Mesodermal cell (in vitro differentiated cells): ENCODE measurements around the gene RAB7B.

ENCODE experiments used
- H3K27ac ChIP-seq: 2 replicates; pipeline ENCODE4 v1.7.0; 2013; ENCODE audit warnings: mild to moderate bottlenecking, low read depth, low read length, moderate library complexity; ENCODE audit not compliant: severe bottlenecking
- H3K36me3 ChIP-seq: 2 replicates; pipeline ENCODE4 v1.7.1; 2013; ENCODE audit warnings: mild to moderate bottlenecking, low read length, moderate library complexity; ENCODE audit not compliant: control insufficient read depth, insufficient read depth
- H3K4me1 ChIP-seq: one replicate; pipeline ENCODE4 v1.7.1; 2013; ENCODE audit warnings: mild to moderate bottlenecking, low read length; ENCODE audit not compliant: insufficient read depth, control insufficient read depth, poor library complexity, severe bottlenecking
- H3K4me3 ChIP-seq: 2 replicates; pipeline ENCODE4 v1.7.0; 2013; ENCODE audit warnings: low read length, control low read depth, mild to moderate bottlenecking; ENCODE audit not compliant: insufficient read depth, poor library complexity, severe bottlenecking; ENCODE audit errors: extremely low read depth
- H3K9me3 ChIP-seq: 2 replicates; pipeline ENCODE4 v1.7.1; 2013; ENCODE audit warnings: mild to moderate bottlenecking, low read length, moderate library complexity; ENCODE audit not compliant: control insufficient read depth
- WGBS, 2 experiments: methylation state at CpG; one replicate each; pipeline ENCODE4 v1.1.5; 2013; ENCODE audit warnings: missing lambda C conversion rate in 2 of 2; ENCODE audit not compliant: insufficient coverage in 2 of 2; 5-methylcytosine and 5-hydroxymethylcytosine counted together

RAB7B gene

GRCh38 chr1:206021626-206022365, 18.6 kb upstream of the RAB7B start:
- WGBS, 2 experiments = 90 to 100% methylated on average over 3 of the region's 4 CpGs

DNA sequence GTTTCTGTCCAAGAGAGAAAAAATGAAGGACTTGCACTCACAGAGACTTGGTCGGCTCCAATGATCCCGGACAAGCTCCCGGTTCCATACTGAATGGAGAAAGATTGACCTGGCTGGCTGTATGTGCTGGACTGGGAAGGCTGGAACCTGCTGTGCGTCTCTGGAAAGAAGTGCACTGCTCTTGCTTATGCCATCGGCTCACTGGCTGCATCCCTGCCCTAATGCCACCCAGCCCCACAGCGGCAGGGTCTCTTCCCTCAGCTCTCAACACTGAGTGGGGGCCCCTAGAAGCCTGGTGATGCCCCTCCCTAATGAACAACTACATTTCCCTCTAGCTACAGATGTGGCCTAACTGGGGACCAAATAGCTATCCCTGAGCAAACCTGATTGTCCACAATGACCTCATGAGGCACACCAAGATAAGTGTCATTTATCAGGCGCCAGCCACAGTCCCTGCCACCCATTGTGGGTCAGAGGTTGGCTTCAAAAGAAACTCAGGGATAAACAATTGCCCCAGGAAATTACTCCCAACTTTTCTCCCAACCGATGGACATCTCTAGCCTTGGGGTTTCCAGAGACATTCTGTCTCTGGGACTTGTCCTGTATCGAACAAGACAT, 17.9 kb upstream of the RAB7B start:
- no peaks in the 10 kb centered on the region for H3K9me3 ChIP-seq
- no peak overlapping the region for H3K27ac ChIP-seq
- H3K36me3 ChIP-seq = no peaks in the 10 kb centered on the region
- H3K4me1 ChIP-seq = peaks cover 5% of the 10 kb centered on the region
- 91 to 93% methylated on average over 8 to 9 of the region's 9 CpGs for WGBS, 2 experiments
- H3K4me3 ChIP-seq = no peak overlapping the region

More at GRCh38 chr1:206021626-206022365, 18.6 kb upstream of the RAB7B start:
- Histone ChIP-seq H3K9me3 (no peaks in the 10 kb centered on the region), H3K36me3 (no peaks in the 10 kb centered on the region), H3K4me1 (peaks cover 5% of the 10 kb centered on the region), H3K4me3 (no peak overlapping the region), H3K27ac (no peak overlapping the region)

DNA sequence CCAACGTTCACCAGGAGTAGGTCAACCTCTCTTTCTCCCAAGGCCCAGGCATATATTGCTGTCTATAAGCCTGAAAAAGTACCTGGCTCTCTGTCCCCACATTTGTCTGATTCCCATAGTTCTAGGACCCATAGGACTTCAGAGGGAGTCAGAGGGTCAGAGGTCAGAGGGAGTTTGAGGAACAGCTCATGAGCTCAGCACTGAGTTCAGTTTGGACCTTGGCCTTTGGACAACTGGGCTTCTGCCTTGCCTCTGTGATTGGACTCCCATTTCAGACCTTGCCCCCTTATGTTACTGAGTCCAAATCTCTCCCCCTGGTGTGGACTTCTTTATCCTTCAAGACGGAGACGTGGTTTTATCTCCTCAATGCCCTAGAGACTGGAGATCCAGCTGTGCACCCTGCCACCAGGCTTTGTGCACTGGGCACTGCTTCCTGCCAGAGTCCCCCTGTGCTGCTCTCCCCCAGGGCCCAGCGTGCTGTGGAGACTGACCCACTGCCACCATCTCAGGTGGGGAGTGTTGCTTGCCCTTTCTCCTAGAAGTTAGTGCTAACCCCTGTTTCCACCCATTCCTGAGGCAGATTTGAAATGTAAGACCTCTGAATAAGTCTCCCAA, 17.3 kb upstream of the RAB7B start:
- H3K4me1 ChIP-seq = peaks cover 5% of the 10 kb centered on the region
- H3K27ac ChIP-seq = no peak overlapping the region
- H3K4me3 ChIP-seq = no peak overlapping the region
- 89 to 90% methylated on average over 3 of the region's 4 CpGs for WGBS, 2 experiments
- no peaks in the 10 kb centered on the region for H3K9me3 ChIP-seq
- H3K36me3 ChIP-seq = no peaks in the 10 kb centered on the region

DNA sequence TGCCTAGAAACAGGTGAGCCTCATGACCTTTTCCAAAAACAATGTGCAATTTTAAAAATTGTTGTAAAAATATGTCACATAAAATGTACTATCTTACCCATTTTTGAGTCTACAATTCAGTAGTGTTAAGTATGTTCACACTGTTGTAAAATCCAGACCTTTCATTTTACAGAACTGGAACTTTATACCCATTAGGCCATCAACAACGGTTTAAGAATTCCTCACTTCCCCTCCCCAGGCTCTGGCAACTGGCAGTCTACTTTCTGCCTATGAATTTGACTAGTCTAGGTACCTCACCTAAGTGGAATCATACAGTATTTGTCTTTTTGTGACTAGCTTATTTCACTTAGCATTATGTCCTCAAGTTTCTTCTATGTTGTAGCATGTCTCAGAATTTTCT, 11.9 kb upstream of the RAB7B start:
- no peaks in the 10 kb centered on the region for H3K36me3 ChIP-seq
- H3K4me1 ChIP-seq = no peaks in the 10 kb centered on the region
- H3K27ac ChIP-seq = no peak overlapping the region
- H3K4me3 ChIP-seq = no peak overlapping the region
- WGBS, 2 experiments = 82 to 88% methylated on average over 1 of the region's 1 CpG
- no peaks in the 10 kb centered on the region for H3K9me3 ChIP-seq

DNA sequence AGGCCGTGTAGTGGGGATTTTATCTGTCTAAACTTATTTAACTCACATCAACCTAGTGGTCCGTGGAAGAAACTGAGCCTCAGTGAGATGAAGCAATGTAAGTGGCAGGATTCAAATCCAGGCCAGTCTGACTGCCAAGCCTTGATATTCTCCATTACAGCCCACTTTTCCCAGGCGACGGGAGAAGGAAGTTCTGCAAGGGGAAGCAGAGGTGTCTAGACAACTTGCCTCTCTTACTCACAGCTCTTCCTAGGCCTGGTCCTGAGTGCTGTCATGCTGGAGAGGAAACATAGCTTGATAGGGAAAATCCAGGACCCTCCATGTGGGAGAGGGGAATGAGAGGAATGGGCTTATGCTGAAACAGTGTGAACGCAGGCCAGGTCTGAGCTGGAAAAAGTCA, 11.4 kb upstream of the RAB7B start:
- Histone ChIP-seq H3K27ac (no peak overlapping the region), H3K36me3 (no peaks in the 10 kb centered on the region), H3K4me1 (no peaks in the 10 kb centered on the region), H3K4me3 (no peak overlapping the region), H3K9me3 (no peaks in the 10 kb centered on the region)
- WGBS, 2 experiments = 93 to 100% methylated on average over 1 to 3 of the region's 5 CpGs

DNA sequence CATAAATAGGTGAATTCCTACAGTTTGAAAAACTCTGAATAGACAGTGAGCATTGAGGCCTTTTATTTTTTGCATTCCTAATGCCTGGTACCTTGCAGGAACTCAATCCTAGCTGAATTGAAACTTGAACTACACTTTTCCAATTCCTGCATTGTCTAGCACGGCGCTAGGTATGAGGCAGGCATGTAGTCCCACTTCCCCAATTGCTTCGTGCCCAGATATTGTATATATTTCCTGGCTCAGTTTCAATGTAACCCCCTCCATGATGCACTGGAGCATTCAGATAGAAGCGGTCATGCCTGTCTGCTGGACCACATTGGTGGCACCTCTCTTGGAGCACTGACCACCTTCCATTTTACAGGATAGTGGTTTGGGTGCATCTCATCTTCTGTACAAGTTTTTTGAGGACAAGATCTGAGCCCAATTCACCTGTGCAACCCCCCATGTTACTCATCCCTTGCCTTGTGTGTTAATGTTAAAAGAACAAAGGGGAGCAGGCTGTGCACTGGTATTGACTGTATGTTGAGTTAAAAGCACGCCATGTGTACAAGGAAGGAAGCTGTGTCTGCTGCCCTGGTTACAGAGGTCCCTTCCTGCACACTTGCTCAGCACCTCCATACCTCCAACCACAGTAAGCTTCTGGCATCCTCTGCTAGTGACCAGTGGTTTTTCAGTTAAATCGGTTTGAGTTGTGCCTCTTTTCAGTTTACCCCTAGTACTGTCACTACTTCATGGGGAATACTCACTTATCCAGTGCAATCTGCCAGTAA, 10.0 kb upstream of the RAB7B start:
- Histone ChIP-seq H3K9me3 (no peaks in the 10 kb centered on the region), H3K36me3 (no peaks in the 10 kb centered on the region), H3K4me1 (no peaks in the 10 kb centered on the region), H3K4me3 (no peak overlapping the region), H3K27ac (no peak overlapping the region)
- WGBS, 2 experiments = 88 to 90% methylated on average over 4 to 5 of the region's 6 CpGs

- no peak overlapping the region for H3K27ac ChIP-seq
- H3K4me3 ChIP-seq = no peak overlapping the region
- no peaks in the 10 kb centered on the region for H3K4me1 ChIP-seq
- no peaks in the 10 kb centered on the region for H3K36me3 ChIP-seq
- WGBS, 2 experiments = 82 to 85% methylated on average over 11 to 16 of the region's 17 CpGs
- no peaks in the 10 kb centered on the region for H3K9me3 ChIP-seq
These were observed 9.1 kb upstream of the RAB7B start for GRCh38 chr1:206012086-206012859.

DNA sequence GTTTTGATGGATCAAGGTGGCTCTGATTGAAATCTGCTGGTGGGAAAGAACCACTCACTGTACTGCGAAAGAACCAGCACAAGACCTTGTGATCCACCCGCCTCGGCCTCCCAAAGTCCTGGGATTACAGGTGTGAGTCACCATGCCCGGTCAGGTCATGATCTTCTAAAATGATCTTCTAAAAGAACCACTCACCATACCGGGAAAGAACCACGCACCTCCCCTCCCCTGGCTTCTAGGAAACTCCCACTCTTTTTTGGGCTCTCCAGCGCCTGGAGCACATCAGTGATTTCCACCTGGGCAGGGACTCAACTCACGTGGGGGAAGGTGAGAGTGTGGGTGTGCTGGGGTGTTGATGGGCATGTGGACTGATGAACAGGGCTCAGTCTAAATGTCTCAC, 7.9 kb upstream of the RAB7B start:
- no peaks in the 10 kb centered on the region for H3K36me3 ChIP-seq
- no peaks in the 10 kb centered on the region for H3K9me3 ChIP-seq
- H3K27ac ChIP-seq = no peak overlapping the region
- no peak overlapping the region for H3K4me3 ChIP-seq
- 94 to 100% methylated on average over 5 to 7 of the region's 8 CpGs for WGBS, 2 experiments
- no peaks in the 10 kb centered on the region for H3K4me1 ChIP-seq

- Histone ChIP-seq H3K9me3 (no peaks in the 10 kb centered on the region), H3K4me3 (no peak overlapping the region), H3K36me3 (no peaks in the 10 kb centered on the region), H3K4me1 (no peaks in the 10 kb centered on the region), H3K27ac (no peak overlapping the region)
- 73 to 80% methylated on average over 5 of the region's 5 CpGs for WGBS, 2 experiments
These were observed 6.9 kb upstream of the RAB7B start for GRCh38 chr1:206010060-206010459.

DNA sequence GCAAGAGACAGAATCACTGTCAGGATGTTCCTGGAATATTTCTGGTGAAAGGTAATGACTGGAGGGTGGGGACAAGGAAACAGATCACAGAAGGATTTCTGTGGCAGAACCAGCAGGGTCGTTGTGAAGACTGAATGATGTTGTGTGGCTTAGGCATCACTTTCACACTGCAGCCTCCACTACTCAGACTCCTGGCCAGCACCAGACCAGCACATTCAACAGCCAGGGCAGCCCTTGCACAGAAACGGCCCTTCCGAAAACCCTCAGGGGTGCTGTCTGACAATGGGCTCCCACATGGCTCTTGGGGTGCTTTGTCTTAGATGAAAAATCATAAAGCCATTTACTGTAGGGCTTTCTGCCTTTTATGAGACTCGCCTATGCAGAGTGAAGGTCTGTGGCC, 3.8 kb upstream of the RAB7B start:
- no peaks in the 10 kb centered on the region for H3K36me3 ChIP-seq
- H3K9me3 ChIP-seq = no peaks in the 10 kb centered on the region
- peaks cover 13% of the 10 kb centered on the region for H3K4me1 ChIP-seq
- no peak overlapping the region for H3K27ac ChIP-seq
- H3K4me3 ChIP-seq = no peak overlapping the region
- 80 to 94% methylated on average over 2 of the region's 4 CpGs for WGBS, 2 experiments
